Osteoblast (primary cell): ENCODE results near the gene CAMK2A. TPM values are rescaled to one million over a fixed set of nuclear protein-coding genes. Genes with fewer than 3 reads are reported as not detected.

Source experiments
- DNase-seq: peaks from one replicate; pipeline ENCODE4 v3.0.0; 2011; ENCODE audit warnings: low spot score, mixed read lengths; ENCODE audit not compliant: insufficient read length; ENCODE audit errors: missing footprints
- H2AFZ ChIP-seq: 2 replicates; pipeline ENCODE4 v1.6.0; 2011; ENCODE audit warnings: mild to moderate bottlenecking, low read length
- H3K27ac ChIP-seq: 2 replicates; pipeline ENCODE4 v1.5.1; 2011; ENCODE audit warnings: mild to moderate bottlenecking, low read depth, low read length, moderate library complexity
- H3K27me3 ChIP-seq: 2 replicates; pipeline ENCODE4 v1.6.0; 2012; ENCODE audit warnings: mild to moderate bottlenecking, control low read depth, inconsistent platforms, low read length, moderate library complexity; ENCODE audit not compliant: insufficient read depth
- H3K36me3 ChIP-seq: 2 replicates; pipeline ENCODE4 v1.5.1; 2011; ENCODE audit warnings: mild to moderate bottlenecking, low read length, control low read depth, moderate library complexity; ENCODE audit not compliant: insufficient read depth
- H3K4me1 ChIP-seq: 2 replicates; pipeline ENCODE4 v1.5.1; 2011; ENCODE audit warnings: mild to moderate bottlenecking, low read length, control low read depth, moderate library complexity; ENCODE audit not compliant: insufficient read depth
- H3K4me2 ChIP-seq: 2 replicates; pipeline ENCODE4 v1.6.0; 2011; ENCODE audit warnings: mild to moderate bottlenecking, low read length; ENCODE audit not compliant: insufficient read depth
- H3K4me3 ChIP-seq: fragments of 200-600 bp; sonication (generic); 3 replicates; pipeline ENCODE4 v1.5.1; 2012; ENCODE audit warnings: mild to moderate bottlenecking, low read length, inconsistent platforms; ENCODE audit not compliant: insufficient read depth
- H3K79me2 ChIP-seq: 2 replicates; pipeline ENCODE4 v1.6.0; 2012; ENCODE audit warnings: mild to moderate bottlenecking, low read length, control low read depth, inconsistent platforms; ENCODE audit not compliant: insufficient read depth
- H3K9me3 ChIP-seq: 2 replicates; pipeline ENCODE4 v1.5.1; 2011; ENCODE audit warnings: low read depth, low read length, control low read depth
- H4K20me1 ChIP-seq: 2 replicates; pipeline ENCODE4 v1.6.0; 2012; ENCODE audit warnings: mild to moderate bottlenecking, low read length, control low read depth; ENCODE audit not compliant: insufficient read depth
- total RNA-seq: library from RNA; depleted of rRNA; stranded (reverse); fragments of >200 nt; gene quantifications from 2 replicates; pipeline ENCODE4 v1.2.3, GENCODE V29; 2012
- TF ChIP-seq, protein P1 (sequence below): IDR thresholded peaks from 2 replicates; pipeline ENCODE4 v1.5.1; 2011; ENCODE audit warnings: mild to moderate bottlenecking, low read depth, low read length, moderate library complexity; ENCODE audit errors: extremely low read depth

Gene CAMK2A
- total RNA-seq, 1 donor: 0.36 TPM

- Histone ChIP-seq H3K9me3 (no peaks in the 10 kb centered on the region), H3K27me3 (no peaks in the 10 kb centered on the region), H3K27ac (no peak overlapping the region), H3K36me3 (no peaks in the 10 kb centered on the region), H3K4me2 (no peak overlapping the region), H4K20me1 (no peaks in the 10 kb centered on the region), H3K4me3 (no peak overlapping the region), H3K79me2 (no peaks in the 10 kb centered on the region), H3K4me1 (peaks cover 7% of the 10 kb centered on the region), H2AFZ (peak overlapping the region; percentile 81)
- TF ChIP-seq, protein P1, sequence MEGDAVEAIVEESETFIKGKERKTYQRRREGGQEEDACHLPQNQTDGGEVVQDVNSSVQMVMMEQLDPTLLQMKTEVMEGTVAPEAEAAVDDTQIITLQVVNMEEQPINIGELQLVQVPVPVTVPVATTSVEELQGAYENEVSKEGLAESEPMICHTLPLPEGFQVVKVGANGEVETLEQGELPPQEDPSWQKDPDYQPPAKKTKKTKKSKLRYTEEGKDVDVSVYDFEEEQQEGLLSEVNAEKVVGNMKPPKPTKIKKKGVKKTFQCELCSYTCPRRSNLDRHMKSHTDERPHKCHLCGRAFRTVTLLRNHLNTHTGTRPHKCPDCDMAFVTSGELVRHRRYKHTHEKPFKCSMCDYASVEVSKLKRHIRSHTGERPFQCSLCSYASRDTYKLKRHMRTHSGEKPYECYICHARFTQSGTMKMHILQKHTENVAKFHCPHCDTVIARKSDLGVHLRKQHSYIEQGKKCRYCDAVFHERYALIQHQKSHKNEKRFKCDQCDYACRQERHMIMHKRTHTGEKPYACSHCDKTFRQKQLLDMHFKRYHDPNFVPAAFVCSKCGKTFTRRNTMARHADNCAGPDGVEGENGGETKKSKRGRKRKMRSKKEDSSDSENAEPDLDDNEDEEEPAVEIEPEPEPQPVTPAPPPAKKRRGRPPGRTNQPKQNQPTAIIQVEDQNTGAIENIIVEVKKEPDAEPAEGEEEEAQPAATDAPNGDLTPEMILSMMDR: no peak
- peak; percentile 90 for DNase-seq
These were observed 109.1 kb downstream of the CAMK2A start for GRCh38 chr5:150180241-150181026.

GRCh38 chr5:150179019-150179620, 110.5 kb downstream of the CAMK2A start:
- Histone ChIP-seq H3K4me3 (no peak overlapping the region), H3K79me2 (no peaks in the 10 kb centered on the region), H2AFZ (no peak overlapping the region), H3K27ac (no peak overlapping the region), H3K4me1 (peaks cover 7% of the 10 kb centered on the region), H4K20me1 (no peaks in the 10 kb centered on the region), H3K36me3 (no peaks in the 10 kb centered on the region), H3K4me2 (no peak overlapping the region), H3K9me3 (no peaks in the 10 kb centered on the region), H3K27me3 (no peaks in the 10 kb centered on the region)
- TF ChIP-seq, protein P1: no peak
- DNase-seq: no peak

DNA sequence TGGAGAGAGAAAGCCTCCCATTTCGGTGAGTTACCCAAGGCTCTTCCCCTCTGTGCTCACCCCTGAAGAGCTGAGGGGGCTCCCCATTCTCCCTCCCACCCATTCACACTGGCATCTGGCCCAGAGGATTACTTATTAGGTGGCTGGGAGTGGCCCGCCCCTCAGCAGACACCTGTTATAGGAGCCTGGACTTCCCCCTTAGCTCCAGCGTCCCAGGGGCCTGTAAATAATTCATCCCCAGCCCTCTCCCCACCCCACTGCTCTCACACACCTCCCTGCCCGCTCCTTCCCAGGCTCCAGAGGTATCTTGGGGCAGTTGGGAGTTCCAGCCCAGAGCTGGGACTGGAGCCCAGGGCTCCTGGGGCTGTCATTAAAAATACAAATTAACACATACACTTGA, 111.3 kb downstream of the CAMK2A start:
- Histone ChIP-seq H3K9me3 (no peaks in the 10 kb centered on the region), H3K79me2 (no peaks in the 10 kb centered on the region), H2AFZ (no peak overlapping the region), H3K27me3 (no peaks in the 10 kb centered on the region), H3K4me3 (no peak overlapping the region), H4K20me1 (no peaks in the 10 kb centered on the region), H3K4me2 (no peak overlapping the region), H3K36me3 (no peaks in the 10 kb centered on the region), H3K4me1 (peaks cover 7% of the 10 kb centered on the region), H3K27ac (no peak overlapping the region)
- DNase-seq: no peak
- TF ChIP-seq, protein P1: no peak

GRCh38 chr5:150177721-150178120, 111.9 kb downstream of the CAMK2A start:
- Histone ChIP-seq H3K4me2 (no peak overlapping the region), H3K9me3 (no peaks in the 10 kb centered on the region), H3K4me1 (peaks cover 7% of the 10 kb centered on the region), H3K36me3 (no peaks in the 10 kb centered on the region), H2AFZ (no peak overlapping the region), H4K20me1 (no peaks in the 10 kb centered on the region), H3K27me3 (no peaks in the 10 kb centered on the region), H3K27ac (no peak overlapping the region), H3K79me2 (no peaks in the 10 kb centered on the region), H3K4me3 (no peak overlapping the region)
- TF ChIP-seq, protein P1: no peak
- no peak for DNase-seq
